ENCODE data around the gene DAPK2. TPM values are rescaled to one million over a fixed set of nuclear protein-coding genes. Genes with fewer than 3 reads are reported as not detected.

DAPK2 gene
- total RNA-seq, 6 experiments from 2014 or later: 2.1 to 5.7 (median 5.1) TPM

- no peaks in the 10 kb centered on the region for H3K36me3 Mint-ChIP-seq (ENCODE audit: low read depth)
- no peak overlapping the region for H3K27ac Mint-ChIP-seq
- H3K9me3 Mint-ChIP-seq: no peaks in the 10 kb centered on the region
- no peaks in the 10 kb centered on the region for H3K4me1 Mint-ChIP-seq (ENCODE audit: low read depth)
- peaks cover 5% of the 10 kb centered on the region for H3K27me3 Mint-ChIP-seq (ENCODE audit: insufficient read depth)
- H3K4me3 Mint-ChIP-seq: no peak overlapping the region
- DNase-seq: no peak
- no peak for TF ChIP-seq CTCF (IDR thresholded peaks at IDR 0.05)
Observed at GRCh38 chr15:63889831-63890230, 156.5 kb downstream of the DAPK2 start.

DNA sequence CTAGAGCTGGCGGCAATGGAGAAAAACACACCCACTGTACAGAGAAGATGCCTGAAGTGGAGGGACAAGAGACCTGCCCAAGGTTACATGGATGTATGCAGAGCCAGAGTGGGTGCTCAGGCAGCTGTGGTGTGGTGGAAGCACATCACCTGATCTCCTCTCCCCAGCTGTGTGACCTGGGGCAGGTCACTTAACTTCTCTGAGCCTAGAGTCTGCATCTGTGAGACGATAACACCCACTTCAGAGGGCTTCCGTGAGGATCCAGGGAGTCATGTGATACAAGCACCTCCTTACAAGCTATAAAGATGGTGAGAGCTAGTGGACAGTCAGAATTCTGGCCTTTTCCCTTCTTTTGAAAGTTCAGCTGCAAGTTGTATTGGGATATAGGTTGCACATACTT lies 157.5 kb downstream of the DAPK2 start:
- no peaks in the 10 kb centered on the region for H3K9me3 Mint-ChIP-seq
- no peak for TF ChIP-seq CTCF (IDR thresholded peaks at IDR 0.05)
- no peak overlapping the region for H3K4me3 Mint-ChIP-seq
- H3K27ac Mint-ChIP-seq: no peak overlapping the region
- H3K36me3 Mint-ChIP-seq (ENCODE audit: low read depth): no peaks in the 10 kb centered on the region
- peaks cover 5% of the 10 kb centered on the region for H3K27me3 Mint-ChIP-seq (ENCODE audit: insufficient read depth)
- DNase-seq: no peak
- H3K4me1 Mint-ChIP-seq (ENCODE audit: low read depth): no peaks in the 10 kb centered on the region

- H3K27ac Mint-ChIP-seq: no peak overlapping the region
- H3K4me3 Mint-ChIP-seq: no peak overlapping the region
- H3K4me1 Mint-ChIP-seq (ENCODE audit: low read depth): no peaks in the 10 kb centered on the region
- no peaks in the 10 kb centered on the region for H3K9me3 Mint-ChIP-seq
- peaks cover under 1% of the 10 kb centered on the region; the same call in 1 of the 2 replicates for H3K27me3 Mint-ChIP-seq (ENCODE audit: insufficient read depth)
- TF ChIP-seq CTCF (IDR thresholded peaks at IDR 0.05): no peak
- no peaks in the 10 kb centered on the region for H3K36me3 Mint-ChIP-seq (ENCODE audit: low read depth)
- DNase-seq: no peak
Observed at GRCh38 chr15:63888146-63888545, 158.1 kb downstream of the DAPK2 start.

GRCh38 chr15:63887630-63888029 lies 158.7 kb downstream of the DAPK2 start:
- no peak for DNase-seq
- no peaks in the 10 kb centered on the region for H3K36me3 Mint-ChIP-seq (ENCODE audit: low read depth)
- H3K27ac Mint-ChIP-seq: no peak overlapping the region
- no peaks in the 10 kb centered on the region for H3K9me3 Mint-ChIP-seq
- H3K4me3 Mint-ChIP-seq: no peak overlapping the region
- TF ChIP-seq CTCF (IDR thresholded peaks at IDR 0.05): no peak
- no peaks in the 10 kb centered on the region for H3K4me1 Mint-ChIP-seq (ENCODE audit: low read depth)
- H3K27me3 Mint-ChIP-seq (ENCODE audit: insufficient read depth): no peaks in the 10 kb centered on the region; the same call in 1 of the 2 replicates

DNA sequence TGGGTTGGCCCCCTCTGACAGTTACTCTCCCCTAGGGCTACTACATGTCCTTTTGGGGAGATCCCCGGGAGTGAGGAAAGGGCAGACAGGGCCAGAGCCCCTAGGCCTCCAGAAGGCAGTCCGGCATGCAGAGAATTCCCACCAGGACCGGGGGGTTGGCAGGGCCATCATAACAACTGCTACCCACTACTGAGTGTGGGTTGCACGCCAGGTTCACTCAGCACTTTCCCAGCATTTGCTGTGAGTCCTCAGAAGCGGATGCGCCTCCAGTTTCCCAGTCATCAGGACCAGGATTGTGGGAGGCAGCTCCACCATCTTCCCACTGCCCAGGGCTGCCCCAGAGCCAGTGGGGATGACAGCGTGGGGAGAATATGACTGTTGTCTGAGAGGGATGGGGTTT lies 161.3 kb downstream of the DAPK2 start:
- Mint-ChIP-seq H3K9me3 (no peaks in the 10 kb centered on the region), H3K4me3 (no peak overlapping the region), H3K36me3 (ENCODE audit: low read depth) (no peaks in the 10 kb centered on the region), H3K27me3 (ENCODE audit: insufficient read depth) (no peaks in the 10 kb centered on the region), H3K4me1 (ENCODE audit: low read depth) (no peaks in the 10 kb centered on the region), H3K27ac (no peak overlapping the region)
- no peak for DNase-seq
- TF ChIP-seq CTCF (IDR thresholded peaks at IDR 0.05): no peak

- DNase-seq: no peak
- Mint-ChIP-seq H3K27me3 (ENCODE audit: insufficient read depth) (peaks cover 3% of the 10 kb centered on the region; the same call in 1 of the 2 replicates), H3K9me3 (no peaks in the 10 kb centered on the region), H3K4me1 (ENCODE audit: low read depth) (no peaks in the 10 kb centered on the region), H3K36me3 (ENCODE audit: low read depth) (no peaks in the 10 kb centered on the region), H3K4me3 (no peak overlapping the region), H3K27ac (no peak overlapping the region)
- TF ChIP-seq CTCF (IDR thresholded peaks at IDR 0.05): no peak
Observed at GRCh38 chr15:63881431-63881830, 164.9 kb downstream of the DAPK2 start.

Measured in HFFc6 (cell line).